NCI-H2227 (cell line): Measurements from ENCODE around the gene RIOK3.
"Not testable (repeated sequence)": the region's sequence is repeated elsewhere in the genome, so short reads cannot be mapped to it uniquely, and the experiment has no call there.

Source experiments
- DNase-seq: peaks from one replicate; lab custom pipeline; 2025; ENCODE audit not compliant: unreplicated experiment; lab: John Stamatoyannopoulos, UW

RIOK3 gene

GRCh38 chr18:23452728-23453679 is at the start of gene RIOK3:
TSS of gene RIOK3 (plus strand) at chr18:23453287. CDS start at chr18:23453440, 153 bp downstream.
- peak; percentile 97 for DNase-seq

GRCh38 chr18:23403310-23403709 is 49.8 kb upstream of the RIOK3 start:
- no peak for DNase-seq

GRCh38 chr18:23405636-23406035 is 47.5 kb upstream of the RIOK3 start:
- DNase-seq: no peak

GRCh38 chr18:23406271-23406787 is 46.8 kb upstream of the RIOK3 start:
- no peak for DNase-seq

- no peak for DNase-seq
Observed at GRCh38 chr18:23412351-23412964, 40.6 kb upstream of the RIOK3 start.

GRCh38 chr18:23415515-23415914 is 37.6 kb upstream of the RIOK3 start:
- no peak for DNase-seq

- no peak for DNase-seq
Observed at GRCh38 chr18:23416298-23416697, 36.8 kb upstream of the RIOK3 start.

GRCh38 chr18:23421277-23421676 is 31.8 kb upstream of the RIOK3 start:
- no peak for DNase-seq

- no peak for DNase-seq
Observed at GRCh38 chr18:23422751-23423418, 30.2 kb upstream of the RIOK3 start.

GRCh38 chr18:23424616-23425015 is 28.5 kb upstream of the RIOK3 start:
- no peak for DNase-seq

- DNase-seq: no peak
Observed at GRCh38 chr18:23428821-23429220, 24.3 kb upstream of the RIOK3 start.

GRCh38 chr18:23429538-23429937 is 23.5 kb upstream of the RIOK3 start:
- DNase-seq: not testable (repeated sequence)

- DNase-seq: no peak
Observed at GRCh38 chr18:23433360-23433759, 19.7 kb upstream of the RIOK3 start.

- peak; percentile 83 for DNase-seq
Observed at GRCh38 chr18:23437357-23438045, 15.6 kb upstream of the RIOK3 start.

GRCh38 chr18:23438046-23438377 is 15.1 kb upstream of the RIOK3 start:
- DNase-seq: no peak

- no peak for DNase-seq
Observed at GRCh38 chr18:23438608-23439366, 14.3 kb upstream of the RIOK3 start.

- DNase-seq: peak; percentile 57
Observed at GRCh38 chr18:23440131-23440530, 13.0 kb upstream of the RIOK3 start.

- DNase-seq: no peak
Observed at GRCh38 chr18:23442958-23443357, 10.1 kb upstream of the RIOK3 start.

GRCh38 chr18:23448291-23448690 is 4.8 kb upstream of the RIOK3 start:
- no peak for DNase-seq

GRCh38 chr18:23450022-23450421 is 3.1 kb upstream of the RIOK3 start:
- DNase-seq: no peak
